ENCODE results near the gene TNRC18. TPM values are rescaled to one million over a fixed set of nuclear protein-coding genes. Genes with fewer than 3 reads are reported as not detected.

TNRC18 gene
- total and polyA plus RNA-seq, 2 of the 8 experiments (the other 6 are each of a cell fraction or from before 2014, with no cell fraction given): 1.7 to 8.6 TPM

DNA sequence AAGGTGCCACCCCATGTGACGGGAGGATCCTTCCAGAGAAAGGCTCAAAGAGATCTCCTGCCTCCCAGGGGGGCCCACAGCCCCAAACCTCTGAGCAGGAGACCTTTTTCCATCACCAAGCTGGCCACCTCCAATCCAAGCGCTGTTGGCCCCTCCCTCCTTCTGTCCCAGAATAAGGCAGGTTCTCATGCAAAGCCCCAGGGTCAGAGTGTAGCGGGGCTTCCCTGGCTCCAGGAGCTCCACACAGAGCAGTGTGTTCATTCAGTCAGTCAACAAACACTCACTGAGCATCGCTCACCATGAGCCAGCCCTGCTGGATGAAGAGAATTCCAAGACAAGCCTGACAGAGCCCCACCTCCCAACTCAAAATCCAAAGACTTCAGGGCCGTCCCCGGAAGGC is 39.0 kb downstream of the TNRC18 start (continued):
- TF ChIP-seq RAD21 (IDR thresholded peaks at IDR 0.05 in 1 of 2, conservative IDR thresholded peaks at IDR 0.05 in 1 of 2; ENCODE audit: low read depth in 2 of 2, low read length in 2 of 2) (no peak), CEBPB (IDR thresholded peaks at IDR 0.05; ENCODE audit: low read depth, low read length) (no peak), PHF8 (conservative IDR thresholded peaks at IDR 0.05; ENCODE audit: low read depth, low read length) (no peak), CBX5 (IDR thresholded peaks at IDR 0.05; ENCODE audit: low read depth, low read length) (no peak)
